OCI-LY3 (cell line): Measurements from ENCODE around the gene ARID1B.
A peak's percentile ranks its signal among the peaks of the same experiment; 100 is the strongest.

ENCODE experiments used
- H2AFZ ChIP-seq: fragments of 200-600, 300-600 bp; shearing (Covaris generic); 2 replicates; pipeline ENCODE4 v1.6.0; 2014; ENCODE audit warnings: antibody characterized with exemption, low read depth, low read length
- H3K27ac ChIP-seq: fragments of 200-600, 300-600 bp; sonication (generic); 2 replicates; pipeline ENCODE4 v1.5.1; 2014; ENCODE audit warnings: mild to moderate bottlenecking, low read length, moderate library complexity, mixed read lengths
- H3K27me3 ChIP-seq: fragments of 200-600, 300-600 bp; sonication (generic); 2 replicates; pipeline ENCODE4 v1.6.1; 2014; ENCODE audit warnings: low read depth, low read length, mixed read lengths
- H3K36me3 ChIP-seq: fragments of 200-600, 300-600 bp; sonication (generic); replicated peaks from 2 replicates; pipeline ENCODE3; 2014; ENCODE audit warnings: low read depth, low read length, mixed read lengths
- H3K4me1 ChIP-seq: fragments of 300-600, 200-600 bp; sonication (generic); 2 replicates; pipeline ENCODE4 v1.6.1; 2014; ENCODE audit warnings: low read length, mixed read lengths
- H3K4me2 ChIP-seq: fragments of 200-600, 300-600 bp; sonication (generic); 2 replicates; pipeline ENCODE4 v1.6.1; 2014; ENCODE audit warnings: low read length, mixed read lengths
- H3K4me3 ChIP-seq: fragments of 300-600, 200-600 bp; sonication (generic); 2 replicates; pipeline ENCODE4 v1.5.1; 2014; ENCODE audit warnings: antibody characterized with exemption, mild to moderate bottlenecking, low read length, moderate library complexity
- H3K79me2 ChIP-seq: fragments of 300-600, 200-600 bp; shearing (Covaris generic); 2 replicates; pipeline ENCODE4 v1.6.1; 2014; ENCODE audit warnings: mild to moderate bottlenecking, low read length, mixed read lengths
- H3K9ac ChIP-seq: fragments of 300-600, 200-600 bp; shearing (Covaris generic); 2 replicates; pipeline ENCODE4 v1.6.0; 2014; ENCODE audit warnings: mild to moderate bottlenecking, low read length, moderate library complexity
- H3K9me3 ChIP-seq: fragments of 200-600, 300-600 bp; shearing (Covaris generic); 2 replicates; pipeline ENCODE4 v1.6.1; 2014; ENCODE audit warnings: low read length, mixed read lengths; ENCODE audit not compliant: insufficient read depth
- H4K20me1 ChIP-seq: fragments of 200-600, 300-600 bp; sonication (generic); 2 replicates; pipeline ENCODE4 v1.6.1; 2016; ENCODE audit warnings: low read length, mixed read lengths; ENCODE audit not compliant: insufficient read depth
- EZH2phosphoT487 ChIP-seq: fragments of 200-600 bp; shearing (Covaris generic); IDR thresholded peaks from 2 replicates; pipeline ENCODE4 v1.6.1; 2018; ENCODE audit warnings: antibody characterized with exemption, mixed run types, low read depth
- TF ChIP-seq, protein P1 (sequence below): fragments of 200-600, 300-600 bp; sonication (generic); IDR thresholded peaks from 2 replicates; pipeline ENCODE4 v1.5.1; 2014; ENCODE audit warnings: antibody characterized with exemption, low read length, low read depth

The ARID1B gene

GRCh38 chr6:156931283-156931682, 154.1 kb downstream of the ARID1B start:
- H3K4me1 ChIP-seq: peaks cover under 1% of the 10 kb centered on the region; the same call in 1 of the 2 replicates
- peaks cover 5% of the 10 kb centered on the region; the same call in 1 of the 2 replicates for H4K20me1 ChIP-seq
- no peak overlapping the region for H3K9ac ChIP-seq
- no peaks in the 10 kb centered on the region for H3K9me3 ChIP-seq
- no peaks in the 10 kb centered on the region for H3K36me3 ChIP-seq
- H2AFZ ChIP-seq: no peak overlapping the region
- H3K79me2 ChIP-seq: peaks cover 12% of the 10 kb centered on the region
- no peak overlapping the region for H3K27ac ChIP-seq
- no peaks in the 10 kb centered on the region for H3K27me3 ChIP-seq
- H3K4me3 ChIP-seq: no peak overlapping the region
- TF ChIP-seq, protein P1, sequence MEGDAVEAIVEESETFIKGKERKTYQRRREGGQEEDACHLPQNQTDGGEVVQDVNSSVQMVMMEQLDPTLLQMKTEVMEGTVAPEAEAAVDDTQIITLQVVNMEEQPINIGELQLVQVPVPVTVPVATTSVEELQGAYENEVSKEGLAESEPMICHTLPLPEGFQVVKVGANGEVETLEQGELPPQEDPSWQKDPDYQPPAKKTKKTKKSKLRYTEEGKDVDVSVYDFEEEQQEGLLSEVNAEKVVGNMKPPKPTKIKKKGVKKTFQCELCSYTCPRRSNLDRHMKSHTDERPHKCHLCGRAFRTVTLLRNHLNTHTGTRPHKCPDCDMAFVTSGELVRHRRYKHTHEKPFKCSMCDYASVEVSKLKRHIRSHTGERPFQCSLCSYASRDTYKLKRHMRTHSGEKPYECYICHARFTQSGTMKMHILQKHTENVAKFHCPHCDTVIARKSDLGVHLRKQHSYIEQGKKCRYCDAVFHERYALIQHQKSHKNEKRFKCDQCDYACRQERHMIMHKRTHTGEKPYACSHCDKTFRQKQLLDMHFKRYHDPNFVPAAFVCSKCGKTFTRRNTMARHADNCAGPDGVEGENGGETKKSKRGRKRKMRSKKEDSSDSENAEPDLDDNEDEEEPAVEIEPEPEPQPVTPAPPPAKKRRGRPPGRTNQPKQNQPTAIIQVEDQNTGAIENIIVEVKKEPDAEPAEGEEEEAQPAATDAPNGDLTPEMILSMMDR: no peak
- no peak for TF ChIP-seq EZH2phosphoT487
- no peak overlapping the region for H3K4me2 ChIP-seq

- Histone ChIP-seq H3K27me3 (no peaks in the 10 kb centered on the region), H4K20me1 (peaks cover 7% of the 10 kb centered on the region; the same call in 1 of the 2 replicates), H3K36me3 (no peaks in the 10 kb centered on the region), H2AFZ (no peak overlapping the region), H3K9me3 (no peaks in the 10 kb centered on the region), H3K27ac (no peak overlapping the region), H3K9ac (no peak overlapping the region), H3K4me3 (no peak overlapping the region), H3K4me2 (no peak overlapping the region), H3K79me2 (peaks cover 18% of the 10 kb centered on the region), H3K4me1 (no peaks in the 10 kb centered on the region)
- TF ChIP-seq EZH2phosphoT487: no peak
- TF ChIP-seq, protein P1: peak; percentile 18; the same call in 1 of the 2 replicates
Observed at GRCh38 chr6:156933201-156934068, 156.3 kb downstream of the ARID1B start.

DNA sequence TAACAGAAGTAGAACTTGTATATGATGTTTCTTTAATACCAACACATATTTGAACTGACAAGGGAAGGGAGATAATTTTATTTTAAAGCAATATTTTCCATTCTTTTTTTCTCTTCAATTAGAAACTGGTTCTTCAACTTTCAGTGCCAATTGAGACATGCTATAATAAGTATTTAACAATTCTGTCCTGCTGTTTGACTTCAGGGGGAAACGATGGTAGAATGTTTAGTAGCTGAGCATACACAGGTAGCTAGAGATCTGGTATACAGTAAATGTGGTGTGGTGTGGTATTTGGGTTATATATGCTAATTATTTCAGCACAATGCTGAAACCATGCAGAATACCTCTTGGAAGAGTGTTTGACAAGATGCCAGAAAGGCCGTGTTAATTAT, 156.9 kb downstream of the ARID1B start:
- Histone ChIP-seq H3K79me2 (peaks cover 22% of the 10 kb centered on the region), H3K9ac (no peak overlapping the region), H4K20me1 (peaks cover 11% of the 10 kb centered on the region; the same call in 1 of the 2 replicates), H3K4me1 (no peaks in the 10 kb centered on the region), H2AFZ (no peak overlapping the region), H3K27ac (no peak overlapping the region), H3K4me2 (no peak overlapping the region), H3K27me3 (no peaks in the 10 kb centered on the region), H3K9me3 (no peaks in the 10 kb centered on the region), H3K36me3 (no peaks in the 10 kb centered on the region), H3K4me3 (no peak overlapping the region)
- no peak for TF ChIP-seq EZH2phosphoT487
- TF ChIP-seq, protein P1: no peak

- no peak for TF ChIP-seq EZH2phosphoT487
- TF ChIP-seq, protein P1: no peak
- Histone ChIP-seq H2AFZ (no peak overlapping the region), H3K4me1 (no peaks in the 10 kb centered on the region), H3K4me2 (no peak overlapping the region), H3K9me3 (no peaks in the 10 kb centered on the region), H3K36me3 (no peaks in the 10 kb centered on the region), H3K79me2 (peaks cover 24% of the 10 kb centered on the region), H4K20me1 (peaks cover 11% of the 10 kb centered on the region; the same call in 1 of the 2 replicates), H3K9ac (no peak overlapping the region), H3K27ac (no peak overlapping the region), H3K27me3 (no peaks in the 10 kb centered on the region), H3K4me3 (no peak overlapping the region)
Observed at GRCh38 chr6:156935000-156935399, 157.8 kb downstream of the ARID1B start.
